HG03378 (cell line): ENCODE data around the gene MARCHF6.

Experiments
- ATAC-seq: cut with Tn5 transposase; IDR thresholded peaks from one replicate; pipeline ENCODE4 v1.9.1; 2021; ENCODE audit warnings: mild to moderate bottlenecking, moderate library complexity; ENCODE audit not compliant: unreplicated experiment

MARCHF6 gene

GRCh38 chr5:10321882-10322281, 31.6 kb upstream of the MARCHF6 start:
- no peak for ATAC-seq

DNA sequence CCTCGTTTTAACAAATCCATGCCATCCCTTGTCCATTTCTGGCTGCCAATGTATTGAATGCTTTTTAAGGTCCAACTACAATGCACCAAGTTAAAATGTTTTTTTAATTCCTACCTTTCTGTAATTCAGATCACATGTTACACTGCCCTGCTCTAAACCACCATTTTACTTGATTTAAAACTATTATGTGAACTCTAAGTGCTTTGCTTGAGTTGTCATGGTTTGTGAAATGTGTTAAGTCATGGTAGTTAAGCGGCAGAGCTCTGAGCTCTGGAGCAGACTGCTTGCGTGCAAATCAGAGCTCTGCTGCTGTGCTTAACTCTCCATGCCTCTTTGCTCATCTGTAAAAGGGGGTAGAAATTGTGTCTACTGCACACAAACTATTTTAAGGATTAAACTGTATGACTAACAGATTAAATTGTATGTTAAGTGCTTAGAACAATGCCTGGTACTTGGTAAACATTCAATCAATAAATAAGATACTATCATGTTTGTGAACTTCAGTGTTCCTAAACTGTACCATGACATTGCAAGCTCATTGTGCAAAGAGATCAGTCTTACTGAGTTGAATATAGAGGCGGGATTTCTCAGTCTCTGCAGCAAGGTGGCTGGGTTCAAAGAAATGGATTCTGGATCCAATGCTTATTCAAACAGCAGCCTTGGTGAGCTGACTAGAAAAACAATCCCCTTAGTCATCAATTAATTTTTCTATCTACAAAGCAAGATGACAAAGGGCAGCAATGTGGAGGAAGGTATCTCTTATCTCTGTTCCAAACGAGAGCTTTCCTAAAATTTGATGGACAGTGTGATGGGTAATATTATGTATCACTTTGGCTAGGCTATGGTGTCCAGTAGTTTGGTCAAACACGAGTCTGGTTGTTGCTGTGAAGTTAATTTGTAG, 29.7 kb upstream of the MARCHF6 start:
- no peak for ATAC-seq

DNA sequence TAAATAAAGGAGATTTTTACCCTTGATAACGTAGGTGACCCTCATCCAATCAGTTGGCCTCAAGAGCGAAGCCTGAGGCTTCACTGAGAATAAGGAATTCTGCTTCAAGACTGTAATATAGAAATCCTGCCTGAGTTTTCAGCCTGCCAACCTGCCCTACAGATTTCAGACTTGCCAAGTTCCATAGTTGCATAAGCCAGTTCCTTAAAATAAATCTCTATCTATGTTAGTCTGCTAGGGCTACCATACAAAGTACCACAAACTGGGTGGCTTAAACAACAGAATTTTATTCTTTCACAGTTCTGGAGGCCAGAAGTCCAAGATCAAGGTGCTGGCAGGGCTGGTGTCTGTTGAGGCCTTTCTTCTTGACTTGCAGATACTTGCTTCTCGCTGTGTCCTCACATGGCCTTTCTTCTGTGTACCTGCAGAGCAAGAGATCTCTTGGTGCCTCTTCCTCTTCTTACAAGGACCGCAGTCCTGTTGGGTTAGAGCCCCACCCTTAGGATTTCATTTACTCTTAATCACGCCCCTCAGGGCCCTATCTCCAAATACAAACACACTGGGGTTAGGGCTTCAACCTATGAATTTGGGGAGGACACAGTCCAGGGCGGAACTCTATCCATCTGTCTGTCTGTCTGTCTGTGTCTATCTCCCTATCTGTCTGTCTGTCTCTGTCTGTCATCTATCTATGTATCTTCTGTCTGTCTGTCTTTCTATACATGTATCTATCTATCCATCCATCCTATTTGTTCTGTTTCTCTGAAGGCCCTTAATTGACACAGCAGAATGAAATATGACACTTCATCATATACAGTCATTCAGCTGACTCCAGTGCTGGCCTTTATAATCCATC, 28.8 kb upstream of the MARCHF6 start:
- no peak for ATAC-seq

DNA sequence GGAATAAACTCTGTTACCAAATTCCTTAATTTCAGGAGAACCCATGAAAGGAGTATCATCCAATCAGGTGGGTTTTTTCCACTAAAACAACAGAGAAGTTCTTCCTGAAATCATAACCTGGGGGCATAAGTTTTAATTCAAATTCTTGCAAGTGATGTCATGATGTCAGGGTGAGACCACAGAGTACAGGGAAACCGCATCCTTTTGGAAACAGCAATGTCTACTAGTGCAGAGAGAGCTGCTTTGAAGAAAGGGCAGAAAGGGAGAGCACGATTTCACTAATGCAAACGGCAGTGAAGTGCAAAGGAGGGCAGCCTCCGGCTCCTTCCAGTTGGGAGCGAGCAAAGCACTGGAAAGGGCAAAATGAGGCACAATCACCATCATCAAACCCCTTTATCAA, 25.2 kb upstream of the MARCHF6 start:
- no peak for ATAC-seq

DNA sequence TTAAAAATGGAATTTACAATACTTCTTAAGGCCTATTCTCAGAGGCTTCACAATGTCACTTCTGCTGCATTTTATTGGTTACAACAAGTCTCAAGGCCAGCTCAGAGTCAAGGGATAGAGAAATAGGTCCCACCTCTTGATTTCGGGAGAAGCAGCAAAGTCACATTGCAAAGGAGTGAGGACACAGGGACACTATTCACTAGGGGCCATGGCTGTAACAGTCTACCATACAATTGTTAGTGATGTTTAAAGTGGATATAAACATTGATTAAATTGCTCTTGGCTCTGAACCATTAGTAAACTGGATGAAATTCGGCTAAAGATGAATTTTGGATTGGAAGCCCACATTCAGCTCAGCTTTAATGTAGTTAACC, 24.1 kb upstream of the MARCHF6 start:
- ATAC-seq, result no peak

- no peak for ATAC-seq
Measured at GRCh38 chr5:10329820-10330481, 23.5 kb upstream of the MARCHF6 start.

- no peak for ATAC-seq
Measured at GRCh38 chr5:10330511-10331230, 22.8 kb upstream of the MARCHF6 start.

DNA sequence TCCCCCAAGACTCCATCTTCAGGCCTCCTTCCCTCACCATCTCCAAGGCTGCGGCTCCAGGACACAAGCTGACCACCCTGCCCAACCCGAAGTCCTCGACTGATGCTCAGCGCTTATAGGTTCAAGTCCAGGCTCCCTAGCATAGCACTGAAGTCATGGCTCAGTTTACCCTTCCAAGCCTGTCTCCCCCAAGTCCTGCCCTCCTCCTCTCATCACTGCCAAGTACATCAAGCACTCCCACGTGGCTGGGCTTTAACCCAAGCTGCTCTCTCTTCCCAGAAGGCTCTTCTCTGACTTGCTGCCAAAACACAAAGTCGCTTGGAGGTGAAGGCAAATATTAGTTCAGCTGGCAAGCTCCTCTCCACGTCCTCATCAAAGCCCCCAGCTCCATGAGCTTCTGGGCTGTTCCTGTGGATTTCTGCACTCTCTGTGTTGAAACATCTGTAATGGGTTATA, 22.1 kb upstream of the MARCHF6 start:
- ATAC-seq, result no peak

DNA sequence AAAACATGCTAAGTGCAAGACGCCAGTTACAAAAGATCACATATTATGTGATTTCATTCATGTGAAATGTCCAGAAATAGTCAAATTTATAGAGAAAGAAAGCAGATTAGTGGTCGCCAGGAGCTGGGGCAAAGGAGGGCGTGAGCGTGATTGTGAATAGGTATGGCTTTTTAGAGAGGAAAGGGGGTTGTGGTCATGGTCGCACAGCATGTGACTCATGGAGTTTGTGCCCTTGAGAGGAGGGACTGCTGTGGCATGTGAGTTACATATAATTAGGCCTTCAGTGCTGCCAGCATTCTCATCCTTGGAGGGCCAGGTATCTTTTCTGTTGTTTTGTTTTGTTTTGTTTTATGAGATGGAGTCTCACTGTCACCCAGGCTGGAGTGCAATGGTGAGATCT, 21.2 kb upstream of the MARCHF6 start:
- ATAC-seq, result no peak

DNA sequence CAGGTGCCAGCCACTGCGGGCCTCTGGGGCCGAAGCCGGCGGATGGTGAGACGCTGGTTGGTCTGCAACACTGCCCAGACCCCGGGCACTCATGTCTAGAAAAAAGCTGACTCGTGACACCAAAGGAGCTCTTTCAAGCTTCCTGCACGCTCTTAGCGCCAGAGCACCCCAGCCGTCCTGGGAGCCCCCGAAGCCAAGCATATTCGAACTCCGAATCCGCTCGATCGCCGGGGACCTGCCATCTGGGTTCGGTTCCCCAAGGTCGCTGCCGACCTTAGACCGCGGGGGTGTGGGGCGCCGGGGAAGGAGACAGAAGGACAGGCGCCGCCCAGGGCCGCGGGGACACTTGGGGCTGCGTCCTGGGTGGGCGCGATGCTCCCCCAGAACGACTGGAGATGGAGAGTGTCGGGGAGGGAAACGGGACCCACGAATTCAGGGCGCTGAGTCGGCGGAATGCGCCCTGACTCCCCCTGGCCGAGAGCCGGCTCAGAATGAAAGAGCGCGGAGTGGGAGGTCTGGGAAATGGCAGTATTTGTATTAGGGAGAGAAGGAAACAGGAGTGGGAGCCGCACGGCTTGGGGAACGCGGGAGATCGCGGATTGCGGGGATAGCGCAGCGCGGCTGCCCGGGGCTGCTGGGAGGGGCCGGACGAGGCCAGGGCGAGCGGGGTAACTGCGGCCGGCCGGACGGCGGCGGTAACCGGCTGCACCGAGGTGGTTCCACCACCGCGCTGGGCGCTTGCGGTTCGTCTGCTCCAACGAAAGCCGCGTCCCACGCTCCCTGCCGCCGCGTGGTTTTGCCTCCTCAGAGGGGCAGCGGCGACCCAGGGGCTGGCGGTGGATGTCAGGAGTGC, 20.1 kb upstream of the MARCHF6 start:
- ATAC-seq, result peak; percentile 45

DNA sequence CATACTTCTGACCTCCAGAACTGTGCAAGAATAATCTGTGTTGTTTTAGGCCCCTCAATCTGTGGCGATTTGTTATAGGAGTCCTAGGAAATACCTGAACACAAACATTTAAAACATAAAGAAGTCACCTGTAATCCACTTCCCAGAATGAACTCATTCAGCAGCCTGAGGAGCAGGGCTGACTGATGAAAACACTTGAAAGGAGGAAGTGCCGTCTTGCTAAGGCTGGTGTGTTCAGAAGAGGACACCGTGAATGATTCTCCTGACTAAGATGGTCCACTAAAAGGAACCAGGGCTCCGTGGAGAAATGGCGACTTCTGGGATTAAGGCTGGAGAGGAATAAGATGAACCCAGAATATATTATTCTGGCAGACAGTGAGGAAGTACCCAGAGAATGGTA, 18.7 kb upstream of the MARCHF6 start:
- ATAC-seq, result no peak

- ATAC-seq, result no peak
Measured at GRCh38 chr5:10335711-10336470, 17.6 kb upstream of the MARCHF6 start.

DNA sequence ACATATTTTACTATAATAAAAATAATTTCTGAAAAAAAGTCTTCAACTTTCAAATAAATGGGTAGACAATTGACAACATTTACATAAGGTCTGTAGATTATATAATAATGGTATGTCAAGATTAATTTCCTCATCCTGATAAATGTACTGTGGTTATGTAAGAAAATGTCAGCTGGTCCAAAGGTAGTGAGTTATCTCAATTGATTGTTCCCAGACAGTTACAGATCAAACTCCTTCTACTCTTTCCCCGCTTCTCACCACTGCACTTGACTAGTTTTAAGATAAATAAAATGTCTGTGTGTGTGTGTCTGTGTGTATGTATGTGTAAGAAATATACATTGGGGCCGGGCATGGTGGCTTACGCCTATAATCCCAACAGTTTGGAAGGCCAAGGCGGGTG, 16.4 kb upstream of the MARCHF6 start:
- no peak for ATAC-seq

GRCh38 chr5:10337986-10338385, 15.5 kb upstream of the MARCHF6 start:
- no peak for ATAC-seq

DNA sequence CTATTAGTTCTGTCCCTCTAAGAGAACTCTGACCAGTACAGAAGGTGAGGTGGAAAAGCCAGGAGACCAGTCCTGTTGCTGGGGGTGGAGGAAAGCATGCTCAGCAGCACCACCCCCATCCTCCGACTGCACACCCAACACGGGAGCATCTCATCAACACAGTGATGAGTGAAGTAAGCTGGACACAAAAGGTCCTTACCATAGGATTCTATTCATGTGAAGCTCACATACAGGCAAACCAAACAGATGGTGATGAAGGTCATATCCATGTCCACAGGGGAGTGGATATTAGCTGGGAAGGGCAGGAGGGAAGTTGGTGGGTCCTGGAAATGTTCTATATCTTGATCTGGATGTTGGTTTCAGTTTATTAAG, 14.8 kb upstream of the MARCHF6 start:
- no peak for ATAC-seq

- no peak for ATAC-seq
Measured at GRCh38 chr5:10339058-10339811, 14.3 kb upstream of the MARCHF6 start.

DNA sequence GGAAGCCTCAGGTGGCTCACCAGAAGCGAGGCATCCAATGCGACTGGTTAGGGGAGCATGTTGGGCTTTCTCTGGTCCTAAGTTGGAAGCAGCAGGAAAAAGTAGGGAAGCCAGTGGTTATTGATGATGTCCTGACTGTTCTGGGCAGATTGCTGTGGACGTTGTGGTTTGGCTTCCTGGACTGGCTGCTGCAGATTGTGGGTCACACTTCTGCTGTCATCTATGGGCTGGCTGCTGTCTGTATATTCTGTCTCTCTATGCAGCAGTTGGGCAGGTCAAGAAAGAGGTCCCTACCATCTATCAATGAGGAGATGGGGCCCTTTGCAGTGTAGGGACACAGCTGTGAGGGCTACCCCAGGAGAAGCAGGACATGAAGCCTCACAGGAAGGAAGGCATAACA, 13.5 kb upstream of the MARCHF6 start:
- ATAC-seq, result no peak

GRCh38 chr5:10343486-10343885, 10.0 kb upstream of the MARCHF6 start:
- ATAC-seq, result no peak
